H9 (cell line): Measurements from ENCODE around the gene TET2. TPM values are rescaled to one million over a fixed set of nuclear protein-coding genes. Genes with fewer than 3 reads are reported as not detected.

Experiments used
- DNase-seq: peaks from one replicate; pipeline ENCODE4 v3.0.0-alpha.2; 2017
- H2AFZ ChIP-seq: one replicate; pipeline ENCODE4 v1.6.1; 2013; ENCODE audit warnings: mild to moderate bottlenecking, low read length, control low read depth, moderate library complexity
- H2AK5ac ChIP-seq: 2 replicates; pipeline ENCODE4 v1.6.1; 2013; ENCODE audit warnings: low read length, control low read depth, mixed read lengths; ENCODE audit not compliant: insufficient read length
- H2BK120ac ChIP-seq: one replicate; pipeline ENCODE4 v1.6.1; 2013; ENCODE audit warnings: low read depth, mild to moderate bottlenecking, low read length, control low read depth, inconsistent platforms; ENCODE audit not compliant: poor library complexity, severe bottlenecking
- H2BK12ac ChIP-seq: 2 replicates; pipeline ENCODE4 v1.6.1; 2013; ENCODE audit warnings: low read length, control low read depth, mixed read lengths, low read depth; ENCODE audit not compliant: insufficient read length
- H2BK15ac ChIP-seq: 2 replicates; pipeline ENCODE4 v1.6.1; 2013; ENCODE audit warnings: low read depth, low read length, control low read depth
- H2BK20ac ChIP-seq: one replicate; pipeline ENCODE4 v1.6.1; 2013; ENCODE audit warnings: low read depth, mild to moderate bottlenecking, low read length, control low read depth, inconsistent platforms; ENCODE audit not compliant: poor library complexity, severe bottlenecking
- H2BK5ac ChIP-seq: 2 replicates; pipeline ENCODE4 v1.6.1; 2013; ENCODE audit warnings: low read length, control low read depth, mixed read lengths; ENCODE audit not compliant: insufficient read length
- H3K14ac ChIP-seq: 2 replicates; pipeline ENCODE4 v1.6.1; 2013; ENCODE audit warnings: low read length, control low read depth; ENCODE audit not compliant: insufficient read depth
- H3K18ac ChIP-seq: 2 replicates; pipeline ENCODE4 v1.6.1; 2013; ENCODE audit warnings: low read depth, mild to moderate bottlenecking, mixed read lengths, low read length, control low read depth; ENCODE audit not compliant: insufficient read length
- H3K23ac ChIP-seq: 2 replicates; pipeline ENCODE4 v1.6.1; 2013; ENCODE audit warnings: low read length, control low read depth, mixed read lengths, low read depth; ENCODE audit not compliant: insufficient read length
- H3K23me2 ChIP-seq: 2 replicates; pipeline ENCODE4 v1.6.1; 2013; ENCODE audit warnings: low read depth, mild to moderate bottlenecking, mixed read lengths, low read length, control low read depth; ENCODE audit not compliant: insufficient read length, poor library complexity, severe bottlenecking
- H3K27ac ChIP-seq: 2 replicates; pipeline ENCODE4 v1.5.1; 2013; ENCODE audit warnings: low read length, control low read depth, mixed read lengths, low read depth; ENCODE audit not compliant: insufficient read length
- H3K27me3 ChIP-seq: 2 replicates; pipeline ENCODE4 v1.6.1; 2013; ENCODE audit warnings: low read length, control low read depth, inconsistent platforms; ENCODE audit not compliant: insufficient read depth
- H3K4ac ChIP-seq: 2 replicates; pipeline ENCODE4 v1.6.1; 2013; ENCODE audit warnings: low read depth, mild to moderate bottlenecking, control low read depth, inconsistent platforms, low read length, moderate library complexity
- H3K4me1 ChIP-seq: 2 replicates; pipeline ENCODE4 v1.6.1; 2013; ENCODE audit warnings: low read length, control low read depth, inconsistent platforms; ENCODE audit not compliant: insufficient read depth
- H3K4me2 ChIP-seq: 2 replicates; pipeline ENCODE4 v1.6.1; 2013; ENCODE audit warnings: low read length, control low read depth, mixed read lengths; ENCODE audit not compliant: insufficient read length, insufficient read depth
- H3K56ac ChIP-seq: 2 replicates; pipeline ENCODE4 v1.6.1; 2013; ENCODE audit warnings: low read depth, mild to moderate bottlenecking, mixed read lengths, low read length, control low read depth; ENCODE audit not compliant: insufficient read length
- H3K79me1 ChIP-seq: 2 replicates; pipeline ENCODE4 v1.6.1; 2013; ENCODE audit warnings: low read depth, mild to moderate bottlenecking, moderate library complexity, low read length, control low read depth, inconsistent platforms; ENCODE audit not compliant: insufficient read depth, poor library complexity, severe bottlenecking
- H3K79me2 ChIP-seq: 2 replicates; pipeline ENCODE4 v1.6.1; 2013; ENCODE audit warnings: low read length, control low read depth, inconsistent platforms; ENCODE audit not compliant: insufficient read depth
- H3K9ac ChIP-seq: 2 replicates; pipeline ENCODE4 v1.6.1; 2013; ENCODE audit warnings: low read length, control low read depth, mixed read lengths; ENCODE audit not compliant: insufficient read length; ENCODE audit errors: extremely low read depth
- H3K9me3 ChIP-seq: one replicate; pipeline ENCODE4 v1.6.1; 2013; ENCODE audit warnings: low read depth, low read length, inconsistent platforms; ENCODE audit not compliant: control insufficient read depth
- H3T11ph ChIP-seq: one replicate; pipeline ENCODE4 v1.6.1; 2013; ENCODE audit warnings: mild to moderate bottlenecking, low read length, control low read depth, inconsistent platforms
- H4K20me1 ChIP-seq: one replicate; pipeline ENCODE4 v1.6.1; 2013; ENCODE audit not compliant: control insufficient read depth, insufficient read length, insufficient read depth
- H4K5ac ChIP-seq: 2 replicates; pipeline ENCODE4 v1.6.1; 2013; ENCODE audit warnings: low read depth, mild to moderate bottlenecking, mixed read lengths, low read length, control low read depth; ENCODE audit not compliant: insufficient read length
- H4K8ac ChIP-seq: replicated peaks from 2 replicates; pipeline ENCODE4 v1.6.1; 2013; ENCODE audit warnings: low read length, control low read depth, mixed read lengths, low read depth; ENCODE audit not compliant: insufficient read length
- H4K91ac ChIP-seq: 2 replicates; pipeline ENCODE4 v1.6.1; 2013; ENCODE audit warnings: low read depth, mild to moderate bottlenecking, moderate library complexity, mixed read lengths, low read length, control low read depth; ENCODE audit not compliant: insufficient read length
- H3K27ac Mint-ChIP-seq, 3 experiments: 2 replicates in 2 of 3; 3 replicates in 1 of 3; pipeline ENCODE4 v1.8.0; 2020 to 2021; ENCODE audit warnings: mixed read lengths in 3 of 3, mild to moderate bottlenecking in 1 of 3, moderate library complexity in 1 of 3
- H3K27me3 Mint-ChIP-seq: 2 replicates; pipeline ENCODE4 v1.8.0; 2021; ENCODE audit warnings: low read depth, mild to moderate bottlenecking, moderate library complexity, mixed read lengths
- H3K36me3 Mint-ChIP-seq, 3 experiments: 2 replicates in 2 of 3; 3 replicates in 1 of 3; pipeline ENCODE4 v1.8.0; 2020 to 2021; ENCODE audit warnings: low read depth in 3 of 3, mixed read lengths in 3 of 3; ENCODE audit not compliant: insufficient read depth in 1 of 3
- H3K4me1 Mint-ChIP-seq, 2 experiments: 2 replicates each; pipeline ENCODE4 v1.8.0; 2020; ENCODE audit warnings: mixed read lengths in 2 of 2
- H3K4me3 Mint-ChIP-seq, 2 experiments: 2 replicates in 1 of 2; 3 replicates in 1 of 2; pipeline ENCODE4 v1.8.0; 2020 to 2021; ENCODE audit warnings: mild to moderate bottlenecking in 2 of 2, mixed read lengths in 2 of 2, moderate library complexity in 1 of 2
- H3K9me3 Mint-ChIP-seq, 2 experiments: 2 replicates in 1 of 2; 3 replicates in 1 of 2; pipeline ENCODE4 v1.8.0; 2020; ENCODE audit warnings: mild to moderate bottlenecking in 2 of 2, mixed read lengths in 2 of 2, moderate library complexity in 1 of 2
- CTCF ChIP-seq: fragments of 200-600 bp; sonication (generic); conservative IDR thresholded peaks from 3 replicates; pipeline ENCODE4 v1.8.0; 2021; ENCODE audit warnings: antibody characterized with exemption, mild to moderate bottlenecking
- WGBS: extraction: QIAGEN DNeasy Blood & Tissue Kit; methylation state at CpG from one replicate; pipeline ENCODE4 v1.1.7; 2013; ENCODE audit warnings: missing lambda C conversion rate, low lambda C conversion rate, mixed read lengths; ENCODE audit not compliant: insufficient read length; ENCODE audit errors: extremely low coverage; 5-methylcytosine and 5-hydroxymethylcytosine counted together
- total RNA-seq: library from RNA; stranded (reverse); gene quantifications from 2 replicates; pipeline ENCODE4 v1.2.1, GENCODE V29; 2021

TET2 gene
- total RNA-seq, 1 experiment from 2014 or later: 3.1 TPM

DNA sequence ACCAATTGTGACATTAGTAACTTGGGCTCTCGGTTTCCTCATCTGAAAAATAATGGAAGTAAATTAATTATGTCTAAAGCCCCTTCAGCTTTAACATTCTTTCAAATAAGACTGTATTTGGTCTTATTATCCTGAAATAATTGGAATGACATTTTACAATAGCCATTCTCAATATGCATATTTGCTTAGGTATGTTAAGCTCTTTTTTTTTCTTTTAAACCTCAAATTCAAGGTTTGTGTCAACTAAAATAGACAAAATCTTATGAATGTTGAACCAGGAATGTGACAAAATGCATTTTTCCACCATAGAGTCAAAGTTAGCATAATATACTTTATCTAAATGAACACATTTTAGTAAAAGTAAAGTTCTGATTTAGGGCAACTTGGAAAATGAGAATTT, 34.4 kb upstream of the TET2 start:
- Histone ChIP-seq H3T11ph (no peak overlapping the region), H3K14ac (no peak overlapping the region), H4K8ac (no peak overlapping the region), H3K23ac (no peak overlapping the region), H3K9me3 (no peaks in the 10 kb centered on the region), H4K20me1 (no peaks in the 10 kb centered on the region), H3K4me1 (no peaks in the 10 kb centered on the region), H2BK12ac (no peak overlapping the region), H2BK120ac (no peak overlapping the region), H3K27me3 (no peaks in the 10 kb centered on the region), H2AK5ac (no peak overlapping the region), H3K23me2 (no peaks in the 10 kb centered on the region), H3K18ac (no peak overlapping the region), H2BK20ac (no peak overlapping the region), H3K4ac (no peak overlapping the region), H3K4me2 (no peak overlapping the region), H3K56ac (no peak overlapping the region), H3K27ac (no peak overlapping the region), H4K5ac (no peak overlapping the region), H3K79me2 (no peaks in the 10 kb centered on the region), H2AFZ (no peak overlapping the region), H3K79me1 (no peaks in the 10 kb centered on the region), H4K91ac (no peak overlapping the region), H2BK5ac (no peak overlapping the region), H3K9ac (no peak overlapping the region), H2BK15ac (no peak overlapping the region)
- no CpG with 5 or more reads among the region's 1 CpG for WGBS
- no peak overlapping the region for H3K4me3 Mint-ChIP-seq
- peaks cover 3% of the 10 kb centered on the region in 2 experiments; a peak in 2 of 5 replicates for H3K9me3 Mint-ChIP-seq
- no peaks in the 10 kb centered on the region for H3K36me3 Mint-ChIP-seq
- no peak for TF ChIP-seq CTCF
- no peak for DNase-seq
- no peaks in the 10 kb centered on the region for H3K4me1 Mint-ChIP-seq
- H3K27ac Mint-ChIP-seq: no peak overlapping the region
- peaks cover 6% of the 10 kb centered on the region for H3K27me3 Mint-ChIP-seq
